Stimulated activated CD4-positive, alpha-beta T cell treated with anti-CD3 and anti-CD28 coated beads, Interleukin-1b, Interleukin-23, amount 100 ng/mL, for 4 hours (primary cell): ENCODE data around the gene STRN4.
A peak's percentile ranks its signal among the peaks of the same experiment; 100 is the strongest.
"Not testable (repeated sequence)": the region's sequence is repeated elsewhere in the genome, so short reads cannot be mapped to it uniquely, and the experiment has no call there.

Experiments used
- DNase-seq, 2 donors: peaks; one replicate each; pipeline ENCODE4 v3.0.0-alpha.2; 2020; ENCODE audit warnings: low read depth in 2 of 2

STRN4 gene

DNA sequence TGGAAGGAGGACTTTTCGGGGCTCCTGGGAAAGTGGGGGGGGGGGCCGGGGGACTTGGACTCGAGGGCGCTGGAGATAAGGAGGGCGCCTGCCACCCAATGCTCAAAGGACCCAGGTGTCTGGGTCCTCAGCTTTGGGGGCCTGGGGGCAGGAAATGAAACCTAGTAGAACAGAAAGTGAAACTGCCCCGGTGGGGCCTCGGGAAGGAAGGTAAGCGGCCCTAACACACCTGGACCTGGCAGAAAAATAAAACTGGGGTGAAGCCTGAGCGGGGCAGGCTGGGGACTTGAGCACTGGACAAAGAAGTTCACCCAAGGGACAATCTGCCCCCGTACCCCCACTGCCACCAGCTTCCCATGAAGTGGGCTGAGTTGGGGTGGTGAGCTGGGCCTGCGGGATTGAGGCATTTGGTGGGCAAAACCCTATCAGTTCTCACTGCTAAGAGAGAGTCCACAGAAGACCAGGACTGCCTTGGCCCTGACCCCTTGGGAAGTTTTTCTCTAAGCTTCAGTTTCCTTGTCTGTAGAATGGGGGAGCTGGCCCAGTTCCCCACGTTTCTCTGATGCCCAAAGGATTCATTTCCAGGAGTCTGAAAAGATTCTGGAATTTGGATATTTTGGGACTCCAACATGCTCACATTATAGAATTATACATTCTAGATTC, 31.7 kb downstream of the STRN4 start:
- DNase-seq: peak; percentile 31 to 54

DNA sequence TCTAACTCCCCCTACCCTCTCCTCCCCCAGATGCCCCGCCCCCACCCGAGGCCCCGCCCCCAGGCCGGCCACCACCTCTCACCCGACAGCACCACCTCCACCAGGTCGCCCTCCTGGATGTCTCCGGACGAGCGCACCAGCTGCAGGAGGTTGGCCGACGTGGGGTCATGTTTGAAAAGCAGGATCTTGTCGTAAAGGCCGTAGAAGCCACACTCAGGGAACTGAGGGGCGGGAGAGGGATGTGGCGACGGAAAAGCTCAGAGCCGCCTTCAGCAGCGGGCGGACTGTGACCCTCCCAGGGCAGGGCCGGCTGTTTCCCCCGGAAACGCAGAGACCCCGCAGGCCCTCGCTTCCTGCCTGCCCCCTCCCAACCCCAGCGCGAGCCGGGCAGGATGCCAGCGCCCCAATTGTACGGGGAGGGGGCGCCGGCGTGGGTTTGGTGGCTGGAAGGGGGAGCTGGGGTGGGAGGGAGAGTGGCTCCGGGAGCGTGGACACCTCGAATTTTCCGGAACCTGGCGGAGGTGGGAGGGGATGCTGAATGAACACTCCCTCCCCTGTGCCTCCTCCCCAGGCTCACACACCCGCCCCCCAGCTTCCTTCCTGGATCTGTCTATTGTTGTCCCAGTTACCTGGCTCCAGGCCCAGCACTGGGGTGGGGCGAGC, 32.3 kb downstream of the STRN4 start:
- peak; percentile 50 to 54 for DNase-seq

DNA sequence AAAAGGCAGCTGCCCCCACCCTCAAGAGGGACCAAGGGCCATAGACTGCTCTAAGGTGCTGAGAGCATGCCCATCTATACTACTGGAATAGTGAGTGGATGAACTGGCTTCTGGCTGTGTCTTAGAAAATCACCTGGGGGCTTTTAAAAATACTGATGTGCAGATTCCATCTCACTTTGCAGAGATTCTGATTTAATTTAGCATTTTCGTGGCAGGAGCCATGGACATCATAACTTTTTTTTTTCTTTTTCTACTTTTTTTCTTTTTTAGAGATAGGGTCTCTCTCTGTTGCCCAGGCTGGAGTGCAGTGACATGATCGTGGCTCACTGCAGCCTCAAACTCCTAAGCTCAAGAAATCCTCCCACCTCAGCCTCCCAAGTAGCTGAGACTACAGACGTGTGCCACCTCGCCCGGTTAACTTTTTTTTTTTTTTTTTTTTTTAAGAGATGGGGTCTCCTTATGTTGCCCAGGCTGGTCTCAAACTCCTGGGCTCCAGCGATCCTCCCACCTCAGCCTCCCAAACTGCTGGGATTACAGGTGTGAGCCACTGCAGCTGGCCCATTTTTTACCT, 33.4 kb downstream of the STRN4 start:
- DNase-seq: not testable (repeated sequence)

DNA sequence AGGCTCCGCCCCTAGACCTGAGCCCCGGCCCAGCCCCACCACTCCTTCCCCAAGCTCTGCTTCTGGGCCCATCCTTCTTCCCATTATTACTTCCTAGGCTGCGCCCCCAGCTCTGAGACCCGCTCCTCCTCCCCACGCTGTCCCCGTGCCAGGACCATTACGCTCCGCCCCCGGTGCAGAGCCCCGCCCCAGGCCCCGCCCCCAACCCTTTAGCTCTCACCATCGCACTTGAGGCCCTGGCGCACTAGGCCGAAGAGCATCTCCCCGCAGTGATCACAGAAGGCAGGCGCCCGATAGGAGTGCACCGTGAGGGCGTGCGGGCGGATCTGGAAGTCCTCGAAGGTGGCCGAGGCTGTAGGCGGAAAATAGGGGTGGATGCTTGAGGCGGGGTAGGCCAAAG, 35.6 kb downstream of the STRN4 start:
- no peak for DNase-seq

DNA sequence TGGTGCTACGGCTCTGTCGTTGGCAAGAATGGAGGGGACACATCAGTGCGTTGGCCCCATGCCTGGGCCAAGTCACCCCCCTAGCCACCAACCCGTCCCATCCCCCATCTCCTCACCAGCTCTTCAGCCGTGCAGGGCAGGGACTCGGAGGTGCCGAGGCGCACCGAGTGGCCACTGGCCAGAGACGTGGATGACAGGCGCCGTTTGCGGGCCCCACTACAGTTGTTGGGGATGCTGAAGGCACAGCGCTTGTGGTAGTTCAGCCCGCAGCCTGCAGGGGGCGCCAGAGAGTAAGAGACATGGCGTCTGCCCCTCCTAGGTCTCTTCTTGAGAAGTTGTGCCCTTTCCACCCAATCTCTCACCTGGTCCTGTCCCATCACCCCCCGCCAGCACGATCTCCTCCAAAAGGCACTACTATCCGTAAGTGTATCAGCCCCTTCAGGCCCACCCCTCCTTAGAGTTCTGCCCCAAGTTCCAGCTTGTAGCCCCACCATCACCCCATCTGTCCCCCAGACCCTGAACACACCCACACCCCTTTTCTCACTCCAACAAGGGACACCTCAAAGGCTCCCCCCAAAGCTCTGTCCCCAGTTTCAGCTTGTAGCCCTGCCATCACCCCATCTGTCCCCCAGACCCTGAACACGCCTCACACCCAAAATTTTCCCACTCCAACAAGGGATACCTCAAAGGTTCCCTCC, 41.7 kb downstream of the STRN4 start:
- peak; percentile 91 to 92 for DNase-seq

DNA sequence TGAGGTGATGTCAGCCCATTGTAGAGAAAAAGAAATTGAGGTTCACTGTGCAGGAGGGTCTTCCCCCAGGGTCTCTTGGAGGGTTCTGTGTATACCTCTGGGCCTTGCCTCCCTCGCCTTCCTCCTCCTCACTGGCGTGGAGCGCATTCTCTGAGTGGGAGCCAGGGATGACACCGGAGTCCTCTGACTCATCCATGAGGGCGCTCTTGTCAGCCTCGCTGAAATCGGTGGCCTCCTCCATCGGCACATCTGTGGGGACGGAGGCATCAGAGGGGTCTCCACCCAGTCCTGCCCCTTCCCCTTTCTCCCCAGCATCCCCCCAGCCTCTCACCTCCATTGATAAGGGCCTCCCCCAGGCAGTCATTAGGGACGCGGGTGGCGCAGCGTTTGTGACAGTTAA, 45.5 kb downstream of the STRN4 start:
- no peak for DNase-seq

DNA sequence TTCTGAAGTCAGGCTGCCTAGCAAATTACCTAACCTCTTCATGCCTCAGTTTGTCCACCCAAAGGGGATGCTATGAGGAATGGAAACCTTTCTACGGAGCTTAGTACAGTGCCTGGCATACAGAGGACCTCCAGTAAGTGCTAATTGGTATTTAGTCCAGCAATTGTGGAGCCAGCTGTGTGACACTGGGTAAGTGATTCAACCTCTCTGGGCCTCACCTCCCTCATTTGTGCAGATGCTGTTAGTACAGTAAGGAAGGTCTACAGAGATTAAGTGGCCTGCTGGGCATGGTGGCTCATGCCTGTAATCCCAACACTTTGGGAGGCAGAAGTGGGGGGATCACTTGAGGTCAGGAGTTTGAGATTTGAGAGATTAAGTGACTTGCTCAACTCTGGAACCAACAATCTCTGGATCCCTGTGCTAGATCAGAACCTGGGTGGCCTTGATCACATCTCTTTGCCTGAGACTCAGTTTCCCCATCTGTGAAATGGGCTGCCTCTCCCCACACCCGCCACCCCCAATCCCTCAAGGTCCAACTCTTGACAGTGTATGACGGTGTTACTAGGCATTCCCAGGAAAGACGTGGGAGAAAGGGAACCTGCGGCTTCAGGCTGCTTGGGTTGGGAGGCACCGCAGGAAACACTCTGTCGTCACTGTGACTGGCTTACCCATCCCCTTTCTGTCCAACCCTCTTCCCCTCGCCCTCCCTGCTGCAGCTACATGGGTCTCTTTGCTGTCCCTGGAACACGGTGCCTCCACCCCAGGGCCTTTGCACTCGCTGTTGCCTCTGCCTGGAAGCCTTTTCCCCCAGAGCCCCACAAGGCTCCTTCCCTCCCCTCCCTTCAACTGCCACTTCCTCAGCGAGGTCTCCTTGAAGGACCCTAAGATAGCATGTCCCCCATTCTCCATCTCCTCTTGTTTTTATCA, 47.6 kb downstream of the STRN4 start:
- DNase-seq: no peak

DNA sequence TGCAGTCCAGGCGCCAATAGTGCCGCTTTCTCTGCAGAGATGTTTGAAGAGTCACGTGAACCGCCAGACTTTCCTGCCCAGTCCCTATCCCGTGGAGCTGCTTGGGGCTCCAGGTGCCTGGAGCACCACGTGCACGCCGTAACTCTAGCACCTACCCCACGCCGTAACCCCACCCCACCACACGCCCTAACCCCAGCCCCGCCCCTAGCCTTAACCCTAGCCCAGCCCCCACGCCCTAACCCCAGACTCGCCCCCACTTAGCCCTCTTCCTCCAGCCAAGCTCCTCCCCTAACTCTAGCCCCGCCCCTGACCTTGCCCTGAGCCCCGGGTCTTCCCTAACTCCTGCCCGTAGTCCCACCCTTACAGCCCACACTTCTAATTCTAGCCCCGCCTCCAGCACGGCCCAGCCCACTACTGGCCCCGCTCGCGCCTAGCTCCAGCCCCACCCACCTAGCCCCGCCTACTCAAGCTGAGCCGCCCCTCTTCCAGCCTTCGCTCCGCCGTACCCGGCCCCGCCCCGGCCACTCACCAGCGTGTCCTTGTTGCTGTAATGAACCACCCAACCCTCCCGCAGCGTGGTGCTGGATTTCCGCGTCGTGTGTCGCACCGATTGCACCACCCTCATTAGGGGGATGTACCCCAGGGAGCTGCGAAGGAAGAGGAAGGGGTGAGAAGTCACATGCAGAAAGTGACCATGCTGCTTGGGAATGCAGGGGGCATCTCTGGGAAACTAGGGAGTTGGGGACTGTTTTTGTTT, 48.9 kb downstream of the STRN4 start:
- DNase-seq: no peak

DNA sequence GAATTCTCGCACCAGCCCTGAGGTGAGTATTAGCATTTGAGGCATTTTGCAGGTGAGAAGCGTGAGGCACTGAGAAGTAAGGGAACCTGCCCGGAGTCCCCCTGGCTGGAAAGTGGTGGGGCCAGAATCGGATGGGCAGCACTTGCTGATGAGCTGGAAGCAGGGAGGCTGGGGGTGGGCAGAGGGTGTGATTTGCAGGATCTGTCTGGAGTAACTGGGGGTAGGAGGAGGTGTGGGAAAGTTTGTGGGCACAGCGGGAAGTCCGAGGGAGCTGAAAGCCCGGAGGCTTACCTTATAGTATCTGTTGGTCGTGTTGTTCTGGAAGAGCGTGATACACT, 49.4 kb downstream of the STRN4 start:
- no peak for DNase-seq

DNA sequence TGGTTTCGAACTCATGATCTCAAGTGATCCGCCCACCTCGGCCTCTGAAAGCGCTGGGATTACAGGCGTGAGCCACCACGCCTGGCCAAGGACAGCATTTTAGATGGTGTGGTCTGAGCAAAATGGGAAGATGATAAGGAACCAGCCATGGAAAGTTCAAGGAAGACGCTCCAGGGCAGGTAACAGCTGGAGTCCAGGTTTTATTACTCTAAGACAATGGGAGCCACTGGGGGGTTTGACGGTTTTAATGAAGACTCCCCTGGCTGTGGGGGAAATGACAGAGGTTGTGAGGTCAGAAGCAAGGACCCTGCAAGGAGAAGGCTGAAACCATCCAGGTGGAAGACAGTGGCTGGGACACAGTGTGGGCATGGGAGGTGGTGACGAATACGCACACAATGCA, 50.2 kb downstream of the STRN4 start:
- DNase-seq: no peak

DNA sequence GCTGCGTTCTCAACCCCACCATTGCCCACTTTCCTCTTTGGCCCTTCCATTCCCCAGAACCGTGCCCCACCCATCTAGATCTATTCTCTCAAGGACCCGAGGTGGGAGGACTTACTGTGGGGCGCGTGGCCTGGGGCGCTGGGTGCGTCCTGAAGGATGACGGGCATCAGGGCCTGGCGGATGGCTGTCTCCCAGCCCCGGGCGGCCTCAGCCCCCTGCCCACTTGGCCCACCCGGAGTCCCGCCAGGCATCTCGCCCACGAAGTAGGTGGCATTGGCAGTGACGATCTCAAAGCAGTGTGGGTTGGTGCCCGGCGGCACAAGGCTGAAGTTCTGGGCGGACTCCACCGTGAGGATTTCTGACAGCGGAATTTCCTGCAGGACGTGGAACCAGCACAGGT, 52.5 kb downstream of the STRN4 start:
- DNase-seq: no peak

DNA sequence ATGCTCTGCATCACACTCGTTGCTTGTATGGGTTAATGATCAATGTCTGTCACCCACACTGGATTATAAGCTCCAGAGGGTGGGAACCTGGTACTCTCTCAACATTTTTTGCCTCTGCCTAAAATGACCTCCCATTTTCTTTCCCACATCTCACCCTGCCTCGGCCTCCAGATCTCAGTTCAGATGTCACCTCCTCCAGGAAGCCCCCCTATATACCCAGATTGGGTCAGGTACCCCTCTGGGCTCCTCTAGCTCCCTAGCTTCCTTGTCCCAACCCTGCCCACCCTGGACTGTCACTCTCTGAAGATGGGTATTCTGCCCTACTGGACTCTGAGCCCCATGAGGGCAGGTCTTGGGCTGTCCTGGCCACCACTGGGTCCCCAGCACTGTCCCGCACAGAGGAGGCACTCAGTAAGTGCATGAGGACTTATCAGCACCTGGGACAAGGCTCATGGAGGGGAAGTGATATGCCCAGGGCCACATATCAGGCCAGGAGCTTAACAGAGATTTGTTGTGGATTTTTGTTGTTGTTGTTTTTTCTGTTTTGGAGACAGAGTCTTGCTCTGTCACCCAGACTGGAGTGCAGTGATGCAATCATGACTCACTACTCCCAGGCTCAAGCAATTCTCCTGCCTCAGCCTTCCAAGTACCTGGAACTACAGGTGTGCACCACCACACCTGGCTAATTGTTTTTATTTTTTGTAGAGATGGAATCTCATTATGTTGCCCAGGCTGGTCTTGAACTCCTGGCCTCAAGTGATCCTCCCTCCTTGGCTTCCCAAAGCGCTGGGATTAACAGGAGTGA, 53.1 kb downstream of the STRN4 start:
- DNase-seq: no peak

DNA sequence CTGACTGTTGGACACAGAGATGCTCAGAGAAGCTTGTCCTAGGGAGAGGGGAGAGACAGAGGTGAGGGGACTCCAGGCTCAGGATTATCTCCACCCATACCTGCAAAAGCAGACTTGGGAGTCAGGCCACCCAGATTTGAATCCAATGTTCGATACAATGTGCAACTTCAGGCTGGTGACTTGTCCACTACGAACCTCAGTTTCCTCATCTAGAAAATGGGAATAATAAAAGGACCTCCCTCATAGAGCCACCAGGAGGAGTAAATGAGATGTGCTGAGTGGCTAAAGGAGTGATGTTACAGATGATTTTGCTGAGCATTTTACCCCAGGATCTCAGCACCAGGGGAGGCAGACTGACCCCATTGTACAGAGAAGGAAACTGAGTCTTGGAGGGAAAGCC, 54.3 kb downstream of the STRN4 start:
- DNase-seq: no peak

DNA sequence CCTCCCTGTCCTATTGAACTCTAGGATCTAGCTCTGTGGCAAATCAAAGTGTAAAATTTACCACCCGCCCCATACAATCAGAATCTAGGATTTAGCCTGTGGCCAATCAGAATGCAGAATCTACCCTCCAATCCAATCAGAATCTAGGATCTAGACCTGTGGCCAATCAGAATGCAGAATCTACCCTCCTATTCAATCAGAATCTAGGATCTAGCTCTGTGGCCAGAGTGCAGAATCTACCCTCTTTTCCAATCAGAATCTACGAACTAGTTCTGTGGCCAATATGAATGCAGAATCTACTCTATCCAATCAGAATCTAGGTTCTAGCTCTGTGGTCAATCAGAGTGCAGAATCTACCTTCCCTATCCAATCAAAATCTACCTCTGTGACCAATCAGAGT, 55.1 kb downstream of the STRN4 start:
- DNase-seq: no peak

DNA sequence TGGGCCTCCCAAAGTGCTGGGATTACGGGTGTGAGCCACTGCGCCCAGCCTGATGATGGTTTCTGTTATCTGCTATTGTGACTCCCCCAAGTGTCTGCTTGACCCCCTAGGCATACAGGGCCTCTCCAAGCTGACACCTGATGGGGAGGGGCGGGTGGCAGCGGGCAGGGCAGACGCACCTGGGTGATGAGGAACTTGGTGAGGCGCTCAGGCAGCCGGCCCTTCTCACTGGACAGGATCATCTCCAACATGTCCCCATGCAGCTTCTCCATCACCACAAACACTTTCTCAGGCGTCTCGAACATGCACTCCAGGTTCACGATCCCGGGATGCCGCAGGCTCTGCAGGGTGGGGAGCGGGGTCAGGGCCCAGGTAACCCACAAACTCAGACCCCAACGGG, 56.9 kb downstream of the STRN4 start:
- DNase-seq: no peak

DNA sequence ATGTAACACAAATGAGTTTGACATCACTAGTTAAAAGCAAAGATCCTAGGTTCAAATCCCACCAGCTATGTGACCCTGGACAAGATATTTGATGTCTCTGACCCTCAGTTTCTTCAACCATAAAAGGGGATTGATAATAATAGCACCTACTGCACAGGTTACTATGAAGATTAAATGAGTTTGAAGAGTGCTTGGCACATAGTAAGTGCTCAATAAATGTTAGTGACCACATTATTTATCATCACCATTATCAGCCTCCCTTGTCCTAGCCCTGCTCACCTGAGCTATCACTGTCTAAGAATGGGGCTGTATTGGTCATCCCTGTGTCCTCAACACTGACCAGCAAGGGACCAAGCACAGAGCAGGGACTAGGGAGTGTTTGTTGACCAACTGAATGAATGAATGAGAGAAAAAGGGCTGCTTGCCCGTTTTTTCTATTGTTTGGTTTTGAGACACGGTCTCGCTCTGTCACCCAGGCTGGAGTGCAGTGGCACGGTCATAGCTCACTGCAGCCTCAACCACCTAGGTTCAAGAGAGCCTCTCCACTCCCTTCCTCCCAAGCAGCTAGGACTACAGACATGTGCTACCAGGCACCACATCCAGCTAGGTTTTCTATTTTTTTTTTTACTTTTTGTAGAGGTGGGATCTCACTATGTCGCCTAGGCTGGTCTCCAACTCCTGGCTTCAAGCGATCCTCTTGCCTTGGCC, 58.7 kb downstream of the STRN4 start:
- no peak for DNase-seq

DNA sequence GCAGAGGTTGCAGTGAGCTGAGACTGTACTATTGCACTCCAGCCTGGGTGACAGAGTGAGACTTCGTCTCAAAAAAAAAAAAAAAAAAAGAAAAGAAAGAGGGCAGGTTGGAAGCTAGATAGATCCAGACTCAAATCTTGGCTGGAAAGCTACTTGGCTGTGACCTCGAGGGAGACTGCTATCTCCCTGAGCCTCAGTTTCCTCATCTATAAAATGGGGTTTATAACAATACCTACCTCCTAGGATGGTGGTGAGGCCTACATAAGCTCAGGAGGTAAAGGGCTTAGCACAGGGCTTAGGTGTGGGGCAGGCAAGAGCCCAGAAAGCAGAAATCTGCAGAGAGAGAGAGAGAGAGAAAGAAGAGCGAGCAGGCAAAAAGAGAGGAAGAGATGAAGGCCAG, 61.1 kb downstream of the STRN4 start:
- DNase-seq: no peak

DNA sequence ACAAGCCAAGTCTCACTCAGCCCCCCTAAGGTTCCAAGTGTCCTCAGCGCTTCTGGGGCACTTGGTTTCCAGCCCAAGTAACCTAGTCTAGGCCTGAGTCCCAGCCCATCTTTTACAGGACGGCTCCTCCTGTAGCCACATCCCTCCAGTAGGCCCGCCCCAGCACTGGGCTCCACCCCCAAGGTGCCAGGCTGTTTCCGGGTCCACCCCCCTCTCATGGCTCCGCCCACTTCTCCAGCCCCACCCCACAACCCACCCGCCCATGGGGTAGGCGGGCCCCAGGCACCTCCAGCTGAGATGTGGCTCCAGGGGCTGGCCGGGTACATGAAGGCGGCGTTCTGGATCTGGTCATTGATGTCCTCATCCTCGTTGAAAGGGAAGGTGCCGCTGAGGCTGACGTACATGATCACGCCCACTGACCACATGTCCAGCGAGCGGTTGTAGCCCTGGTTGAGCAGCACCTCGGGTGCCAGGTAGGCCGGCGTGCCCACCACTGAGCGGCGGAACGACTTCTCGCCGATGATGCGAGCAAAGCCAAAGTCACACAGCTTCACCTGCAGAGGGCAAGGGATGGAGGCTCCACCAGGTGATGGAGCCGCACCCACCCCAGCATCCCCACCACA, 68.0 kb downstream of the STRN4 start:
- DNase-seq: peak in 1 of 2 donors; percentile 40
